ENCODE results near the gene LSM3.

The LSM3 gene

DNA sequence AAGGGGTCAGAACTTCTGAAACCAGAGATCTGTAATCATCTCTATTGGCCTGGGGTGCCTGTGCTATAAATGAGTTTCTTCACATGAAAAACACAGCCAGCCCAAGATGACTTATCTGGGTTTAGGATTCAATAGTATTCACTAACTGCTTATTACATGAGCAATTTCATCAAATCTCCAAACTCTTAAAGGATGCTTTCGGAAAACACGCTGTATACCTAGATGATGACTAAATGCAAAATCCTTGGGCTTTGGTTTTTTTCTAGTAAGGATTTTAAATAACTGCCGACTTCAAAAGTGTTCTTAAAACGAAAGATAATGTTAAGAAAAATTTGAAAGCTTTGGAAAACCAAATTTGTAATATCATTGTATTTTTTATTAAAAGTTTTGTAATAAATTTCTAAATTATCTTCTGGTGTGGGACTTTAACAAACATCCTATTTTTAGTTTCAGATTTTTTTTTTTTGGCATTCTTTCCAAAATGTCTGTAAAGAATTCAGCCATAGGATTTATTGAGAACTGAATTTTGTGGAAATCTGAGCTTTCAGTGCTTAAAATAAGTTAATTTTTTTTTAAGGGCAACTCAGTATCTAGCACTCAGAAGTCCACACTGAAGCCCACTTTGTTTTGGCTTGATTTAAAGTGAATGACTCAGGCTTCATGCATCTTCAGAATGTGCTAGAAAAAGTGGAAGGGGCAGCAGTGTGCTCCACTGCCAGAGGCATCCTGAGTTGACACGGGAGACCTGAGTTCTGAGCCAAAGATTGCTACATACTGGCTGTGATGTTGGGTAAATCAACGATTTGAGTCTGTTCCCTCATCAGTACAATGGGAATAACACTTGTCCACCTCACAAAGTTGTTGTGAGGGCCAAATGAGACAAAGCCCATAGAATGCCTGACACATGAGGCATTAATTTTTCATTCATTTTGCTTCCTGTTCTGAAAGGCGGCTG is 35.1 kb upstream of the LSM3 start:
- FAIRE-seq = peak; percentile 60

DNA sequence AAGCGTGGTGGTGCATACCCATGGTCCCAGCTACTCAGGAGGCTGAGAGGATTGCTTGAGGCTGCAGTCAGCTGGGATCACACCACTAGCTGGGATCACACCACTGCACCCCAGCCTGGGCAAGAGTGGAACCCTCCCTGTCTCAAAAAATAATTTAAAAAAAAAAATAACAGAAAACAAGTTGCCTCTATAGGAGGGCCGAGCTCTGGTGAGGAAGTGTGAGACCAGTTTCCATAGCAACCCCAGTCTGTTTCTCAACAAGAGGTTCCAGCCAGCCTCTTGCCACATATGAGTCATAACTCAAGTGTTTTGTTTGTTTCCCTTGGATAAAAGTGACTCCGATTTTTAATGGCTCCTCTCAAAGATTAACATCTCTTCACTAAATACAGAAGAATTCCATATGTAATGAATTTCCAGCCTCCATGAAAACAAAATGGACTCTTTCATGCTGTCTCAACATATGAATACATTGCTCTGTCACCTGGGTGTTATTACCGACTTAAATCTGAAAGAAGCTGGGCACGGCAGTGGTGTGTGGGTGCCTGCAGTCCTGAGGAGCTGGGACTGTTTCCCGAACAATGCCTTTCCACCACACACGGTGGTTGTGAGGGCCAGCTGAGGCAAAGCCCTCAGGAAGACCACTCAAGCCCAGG is 34.1 kb upstream of the LSM3 start:
- no peak for FAIRE-seq

DNA sequence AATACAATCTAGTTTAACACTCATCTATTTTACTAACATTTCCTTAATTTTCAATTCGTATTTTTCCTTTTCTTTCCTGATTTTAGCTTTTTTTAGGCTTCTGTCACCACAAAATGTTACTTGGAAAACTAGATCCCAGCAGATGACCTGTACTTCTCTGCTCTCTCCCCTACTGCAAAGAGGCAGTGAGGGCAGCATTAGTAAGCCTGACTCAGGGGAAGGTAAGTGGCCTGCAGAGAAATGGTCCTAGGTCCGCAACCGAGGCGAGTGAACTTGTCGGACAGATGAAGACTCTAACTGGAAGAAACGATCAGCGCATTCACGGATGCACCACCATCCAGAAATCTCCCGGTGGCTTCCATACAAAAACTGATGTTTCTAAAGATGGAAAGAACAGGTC is 33.4 kb upstream of the LSM3 start:
- no peak for FAIRE-seq

DNA sequence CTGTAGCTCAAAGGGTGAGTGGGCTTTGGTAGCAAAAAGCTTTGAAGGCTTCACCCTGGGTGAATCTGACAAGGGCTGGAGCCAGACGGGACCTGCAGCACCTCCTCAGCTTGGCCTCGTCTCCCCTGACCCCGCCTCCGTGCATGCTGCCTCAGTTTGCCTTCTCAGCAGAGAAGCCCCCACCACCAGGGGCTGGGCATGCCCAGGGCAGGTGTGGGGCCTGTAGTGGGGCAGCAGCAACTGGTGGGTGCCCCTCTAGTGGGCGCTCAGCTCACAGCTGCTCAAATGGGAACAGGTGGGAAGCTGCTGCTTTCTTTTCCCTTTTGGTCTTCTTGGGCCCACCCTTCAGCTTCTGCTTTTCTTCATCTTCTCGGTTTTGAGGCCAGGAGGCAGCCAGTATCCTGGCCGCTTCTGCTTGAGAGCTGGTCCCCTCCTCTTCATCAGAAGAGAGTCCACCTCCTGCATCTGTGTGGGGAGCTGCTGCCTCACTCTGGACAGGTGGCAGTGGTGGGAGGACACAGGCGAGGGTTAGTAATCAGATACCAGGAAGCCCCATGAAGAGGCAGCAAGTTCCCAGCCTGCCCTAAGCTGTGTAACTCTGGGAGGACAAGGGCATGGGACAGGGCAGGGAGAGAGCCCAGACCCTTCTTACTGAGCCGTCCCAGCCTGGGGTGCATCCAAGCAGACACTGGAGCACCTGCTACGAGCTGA is 32.8 kb upstream of the LSM3 start:
- no peak for FAIRE-seq

- no peak for FAIRE-seq
Measured at GRCh38 chr3:14146381-14147065, 32.1 kb upstream of the LSM3 start.

GRCh38 chr3:14147066-14147435 is 31.6 kb upstream of the LSM3 start:
- no peak for FAIRE-seq

- no peak for FAIRE-seq
Measured at GRCh38 chr3:14147617-14148016, 31.0 kb upstream of the LSM3 start.

DNA sequence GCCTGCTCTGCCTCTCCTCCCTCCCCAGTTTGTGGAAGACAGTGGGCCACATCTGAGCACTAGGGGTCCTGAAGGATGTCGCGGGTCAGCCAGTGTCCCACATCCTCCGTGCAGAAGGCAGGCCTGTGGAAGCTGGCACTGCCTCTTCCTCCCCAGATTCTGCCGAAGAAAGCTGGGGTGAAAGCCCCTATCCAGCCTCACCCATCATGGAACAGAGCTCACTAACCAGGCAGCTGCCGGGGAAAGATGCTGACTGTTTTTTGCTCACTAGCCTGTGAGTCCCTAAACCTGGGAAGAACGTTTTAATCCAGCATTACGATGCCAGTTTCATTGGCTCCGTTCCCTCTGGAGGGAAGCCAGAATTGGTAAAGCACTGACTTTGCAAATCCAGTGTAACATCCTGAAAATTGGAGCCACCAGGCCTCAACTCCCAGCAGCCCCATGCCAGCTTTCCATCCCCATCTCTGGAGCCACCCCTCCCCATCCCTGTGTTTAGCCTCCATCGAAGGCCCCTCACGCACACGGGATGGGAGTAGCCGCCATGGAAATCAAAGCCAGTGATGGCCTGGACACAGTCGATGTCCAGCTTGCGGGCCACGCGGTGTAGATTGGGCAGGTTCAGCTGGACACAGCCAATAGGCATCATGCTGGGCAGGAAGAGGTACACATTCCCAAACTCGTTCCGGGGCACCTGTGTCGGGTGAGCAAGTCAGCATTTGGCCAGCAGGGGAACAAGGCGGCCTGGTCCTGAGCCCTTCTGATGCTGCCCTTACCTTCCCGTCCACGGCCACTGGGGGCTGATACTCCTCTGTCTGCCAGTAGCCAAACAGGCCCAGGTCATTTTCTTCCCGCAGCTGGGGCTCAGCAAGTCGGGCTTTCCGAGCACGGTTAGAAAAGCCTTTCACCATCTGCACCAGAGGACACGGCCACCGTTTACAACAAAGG is 30.3 kb upstream of the LSM3 start:
- FAIRE-seq = no peak

- no peak for FAIRE-seq
Measured at GRCh38 chr3:14150078-14150477, 28.5 kb upstream of the LSM3 start.

GRCh38 chr3:14150491-14151230 is 28.0 kb upstream of the LSM3 start:
- FAIRE-seq = no peak

DNA sequence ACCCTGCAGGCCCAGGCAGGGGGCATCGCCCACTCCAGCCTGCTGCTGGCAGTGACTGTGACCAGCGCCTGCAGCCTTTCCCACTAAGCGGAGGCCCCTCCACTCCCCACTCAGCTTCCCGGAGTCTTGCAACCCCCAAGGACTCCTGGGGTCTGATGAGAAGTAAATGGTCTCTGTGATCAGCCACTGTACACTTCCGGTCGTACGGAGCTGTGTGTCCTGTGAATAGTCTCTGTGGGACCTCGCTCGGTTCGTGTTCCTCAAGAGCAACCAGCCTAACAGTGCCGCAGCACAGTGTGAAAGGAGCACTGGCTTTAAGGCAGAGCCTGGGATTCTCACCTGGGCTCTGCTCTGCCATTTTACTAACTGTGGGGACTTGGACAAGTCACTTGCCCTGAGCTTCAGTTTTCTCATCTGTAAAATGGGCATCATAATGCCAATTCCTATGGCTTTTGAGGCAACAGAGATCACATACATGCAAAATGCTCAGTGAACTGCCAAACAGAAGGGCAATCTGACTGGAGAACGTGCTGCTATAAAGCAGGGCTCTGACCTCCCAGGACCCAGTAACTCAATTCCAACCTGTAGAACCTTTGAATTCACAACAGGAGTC is 27.0 kb upstream of the LSM3 start:
- no peak for FAIRE-seq

DNA sequence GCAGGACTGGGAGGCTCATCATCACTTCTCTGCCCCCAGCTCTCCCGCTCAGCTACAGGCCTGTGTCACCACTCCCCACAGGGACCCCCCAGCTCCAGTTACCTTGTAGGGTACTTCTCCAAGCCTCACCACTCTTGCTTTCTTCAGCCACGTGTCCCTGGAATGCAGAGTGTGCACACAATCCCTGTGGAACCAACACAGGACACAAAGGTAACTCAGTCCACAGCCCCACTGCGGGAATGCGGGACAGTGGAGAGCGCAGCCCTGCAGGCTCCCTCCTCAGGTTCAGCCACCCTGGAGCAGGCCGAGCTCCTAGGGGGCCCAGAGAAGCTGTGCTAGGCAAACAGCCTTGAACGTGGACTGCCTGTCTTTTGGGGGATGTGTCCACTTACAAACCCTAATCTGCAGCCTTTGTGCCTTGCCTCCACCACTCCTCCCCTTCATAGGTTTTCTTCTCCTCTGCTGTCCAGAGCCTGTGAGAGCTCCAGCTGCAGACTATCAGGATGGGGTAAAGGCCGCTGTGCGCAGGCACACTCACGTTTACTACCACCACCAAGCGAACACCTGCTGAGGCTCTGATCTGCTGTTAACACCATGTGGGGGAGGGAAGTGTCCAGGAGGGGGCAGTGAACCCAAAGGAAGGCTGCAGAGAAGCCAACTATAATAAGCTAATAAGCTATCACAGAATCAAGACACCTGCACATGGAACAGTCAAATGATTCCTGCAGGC is 26.2 kb upstream of the LSM3 start:
- no peak for FAIRE-seq

DNA sequence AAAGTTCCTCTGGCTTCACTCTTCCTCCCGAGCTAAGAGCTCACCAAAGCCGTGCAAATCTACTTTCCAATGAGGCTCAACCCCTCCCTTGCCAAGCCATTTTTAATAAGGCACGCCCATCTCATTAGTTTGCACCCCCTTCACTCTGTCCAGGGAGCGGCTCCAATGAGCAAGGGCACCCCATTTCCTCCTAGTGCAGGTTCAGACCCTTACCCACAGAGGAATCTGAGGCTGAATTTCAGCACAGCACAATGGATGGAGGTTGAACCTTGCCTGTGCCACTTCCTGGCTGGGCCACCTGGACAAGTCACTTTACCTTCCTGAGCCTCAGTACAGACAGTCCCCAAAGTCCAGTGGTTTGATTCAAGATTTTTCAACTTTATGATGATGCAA is 25.7 kb upstream of the LSM3 start:
- FAIRE-seq = no peak

DNA sequence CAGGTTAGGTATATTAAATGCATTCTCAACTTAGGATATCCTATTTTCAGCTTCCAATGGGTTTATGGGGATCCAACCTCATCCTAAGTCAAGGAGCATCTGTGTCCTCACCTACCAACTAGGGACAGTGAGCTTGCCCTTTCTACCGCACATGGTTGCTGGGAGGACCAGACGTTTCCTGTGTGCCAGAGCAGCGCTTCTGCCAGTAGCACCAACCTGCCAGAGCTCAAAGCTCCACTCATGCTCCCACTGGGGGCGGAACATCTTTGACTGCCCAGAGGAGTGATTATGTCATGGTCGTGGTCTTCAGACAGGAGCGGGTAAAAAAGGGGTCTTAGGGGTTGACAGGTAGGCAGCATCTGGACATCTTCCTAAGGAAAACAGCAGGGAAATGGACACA is 25.0 kb upstream of the LSM3 start:
- no peak for FAIRE-seq

DNA sequence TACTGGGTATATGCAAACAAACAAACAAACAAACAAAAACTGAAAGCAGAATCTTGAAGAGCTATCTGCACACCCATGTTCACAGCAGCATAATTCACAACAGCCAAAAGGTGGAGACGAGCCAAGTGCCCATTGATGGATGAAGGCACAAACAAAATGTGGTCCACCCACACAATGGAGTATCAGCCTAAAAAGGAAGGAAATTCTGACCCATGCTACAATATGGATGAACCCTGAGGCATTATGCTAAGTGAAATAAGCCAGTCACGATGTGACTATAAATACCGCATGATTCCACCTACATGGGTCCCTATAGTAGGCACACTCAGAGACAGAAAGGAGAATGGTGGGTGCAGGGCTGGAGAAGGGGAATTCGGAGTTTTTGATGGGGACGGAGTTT is 24.3 kb upstream of the LSM3 start:
- no peak for FAIRE-seq

DNA sequence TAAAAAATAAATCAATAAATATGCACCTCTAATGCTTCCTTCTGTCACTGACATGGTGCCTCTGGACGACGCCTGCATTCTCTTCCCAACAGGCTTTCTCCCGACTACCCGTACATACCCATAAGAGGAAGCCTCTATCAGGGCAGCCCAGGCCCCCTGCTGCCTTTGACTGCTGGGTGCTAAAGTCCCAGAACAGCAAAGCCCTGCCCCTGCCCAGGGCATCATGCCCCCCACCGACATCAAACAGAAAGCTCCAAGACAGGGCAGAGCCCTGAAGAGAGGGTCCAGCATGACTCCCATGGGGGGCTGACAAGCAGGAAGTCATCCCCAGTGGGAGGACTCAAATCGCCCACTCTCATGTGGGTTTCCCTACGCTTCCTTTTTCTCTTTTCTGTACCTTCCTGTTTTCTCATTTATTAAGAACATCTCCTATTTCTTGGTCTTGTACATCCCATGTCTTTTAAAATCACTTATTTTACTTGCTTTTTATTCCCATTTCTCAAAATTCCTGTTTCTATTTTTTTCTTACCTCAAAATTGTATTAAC is 23.6 kb upstream of the LSM3 start:
- FAIRE-seq = no peak

GRCh38 chr3:14156201-14156600 is 22.4 kb upstream of the LSM3 start:
- FAIRE-seq = no peak

GRCh38 chr3:14156843-14157561 is 21.6 kb upstream of the LSM3 start:
- no peak for FAIRE-seq

GRCh38 chr3:14157951-14158350 is 20.7 kb upstream of the LSM3 start:
- FAIRE-seq = no peak
